CD4-positive, alpha-beta T cell treated with Interleukin-17A for 4 hours (primary cell): ENCODE measurements around the gene PGAM2.
"Not testable (repeated sequence)": the region's sequence is repeated elsewhere in the genome, so short reads cannot be mapped to it uniquely, and the experiment has no call there.

ENCODE experiments used
- DNase-seq: peaks from one replicate; pipeline ENCODE4 v3.0.0-alpha.2; 2020; ENCODE audit warnings: mixed read lengths

Gene PGAM2

GRCh38 chr7:44046321-44047061 lies 18.9 kb downstream of the PGAM2 start:
- peak; percentile 48 for DNase-seq

DNA sequence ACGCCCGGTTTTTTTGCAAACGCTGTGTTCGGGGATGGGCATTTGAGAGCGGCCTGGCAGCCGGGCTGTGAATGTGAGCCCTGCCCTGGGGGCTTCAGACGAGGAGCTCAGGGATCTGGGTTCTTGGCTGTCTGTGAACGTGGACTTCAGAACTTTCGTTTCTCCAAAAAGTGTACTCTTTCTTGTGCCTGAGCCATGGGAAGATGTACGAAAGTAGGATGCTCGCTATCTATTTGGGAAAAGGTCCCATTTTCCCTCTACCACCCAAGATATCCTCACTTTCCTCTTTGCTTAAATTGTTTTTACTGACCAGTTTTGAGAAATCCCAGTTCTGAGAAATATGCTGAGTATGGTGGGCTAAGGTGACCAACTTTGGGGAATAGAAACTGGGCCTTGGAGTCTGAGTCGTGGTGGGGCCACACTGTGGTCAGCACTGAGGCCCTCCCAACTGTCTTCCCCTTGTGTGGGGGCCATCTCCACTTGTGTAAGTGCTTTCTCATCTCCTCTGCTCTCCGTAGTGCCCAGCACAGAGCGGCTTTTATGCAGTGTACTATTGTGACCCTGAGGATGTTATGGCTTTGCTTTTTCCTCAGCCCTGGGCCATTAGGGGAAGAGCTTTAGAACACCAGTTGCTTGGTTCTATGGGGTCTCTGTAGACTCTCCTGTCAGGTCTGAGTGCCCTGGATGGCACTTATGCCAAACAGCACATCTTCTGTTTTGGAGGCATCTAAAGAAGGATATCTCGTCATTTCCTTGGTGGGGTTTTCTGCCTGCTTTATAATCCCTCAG lies 19.9 kb downstream of the PGAM2 start:
- no peak for DNase-seq

- peak; percentile 91 for DNase-seq
Observed at GRCh38 chr7:44044315-44045225, 20.8 kb downstream of the PGAM2 start, which contains the start of gene DBNL. Gene DBNL, plus strand, starts transcription at chr7:44044702. Its CDS starts 36 bp downstream, at chr7:44044738.

GRCh38 chr7:44043902-44044301 lies 21.5 kb downstream of the PGAM2 start:
- DNase-seq = no peak

DNA sequence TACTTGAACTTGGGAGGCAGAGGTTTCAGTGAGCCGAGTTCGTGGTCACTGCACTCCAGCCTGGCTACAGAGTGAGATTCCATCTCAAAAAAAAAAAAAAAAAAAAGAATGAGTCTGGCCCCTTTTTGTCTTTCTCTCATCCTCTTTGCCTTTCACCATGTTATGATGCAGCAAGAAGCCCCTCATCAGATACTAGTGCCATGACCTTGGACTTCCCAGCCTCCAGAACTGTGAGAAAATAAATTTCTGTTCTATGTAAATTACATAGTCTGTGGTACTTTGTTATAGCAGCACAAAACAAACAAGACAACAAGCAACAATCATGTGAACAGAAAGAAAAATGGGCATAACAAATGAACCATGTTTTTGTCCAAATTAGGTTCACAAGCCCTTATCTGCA lies 23.1 kb downstream of the PGAM2 start:
- no peak for DNase-seq

GRCh38 chr7:44040493-44040891 lies 24.9 kb downstream of the PGAM2 start:
- peak; percentile 73 for DNase-seq

GRCh38 chr7:44039800-44040492 lies 25.4 kb downstream of the PGAM2 start:
- not testable (repeated sequence) for DNase-seq

DNA sequence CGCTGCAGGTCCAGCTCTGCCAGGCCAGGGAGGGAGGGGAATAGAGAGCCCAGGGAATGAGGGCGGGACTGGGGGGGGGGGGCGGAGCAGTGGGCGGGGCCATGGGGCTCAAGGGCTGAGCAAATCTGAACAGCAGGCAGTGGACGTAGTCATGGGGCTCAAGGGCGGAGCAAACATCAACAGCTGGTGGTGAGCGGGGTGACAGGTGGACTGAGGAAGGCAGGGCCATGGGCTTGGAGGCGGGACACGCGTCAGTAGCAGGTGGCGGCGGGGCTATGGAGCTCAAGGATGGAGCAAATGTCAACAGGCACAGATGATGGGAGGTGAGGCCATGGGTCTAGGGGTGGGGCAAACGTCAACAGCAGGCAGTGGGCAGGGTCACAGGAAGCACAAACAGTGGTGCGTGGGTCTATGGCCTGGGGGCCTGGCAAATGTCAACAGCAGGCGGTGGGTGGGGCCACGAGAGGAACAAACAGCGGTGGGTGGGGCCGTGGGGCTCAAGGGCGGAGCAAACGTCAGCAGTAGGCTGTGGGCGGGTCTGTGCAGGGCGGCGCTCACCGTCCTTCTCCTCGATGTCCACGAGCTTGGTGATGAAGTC lies 26.3 kb downstream of the PGAM2 start:
- DNase-seq = peak; percentile 87

DNA sequence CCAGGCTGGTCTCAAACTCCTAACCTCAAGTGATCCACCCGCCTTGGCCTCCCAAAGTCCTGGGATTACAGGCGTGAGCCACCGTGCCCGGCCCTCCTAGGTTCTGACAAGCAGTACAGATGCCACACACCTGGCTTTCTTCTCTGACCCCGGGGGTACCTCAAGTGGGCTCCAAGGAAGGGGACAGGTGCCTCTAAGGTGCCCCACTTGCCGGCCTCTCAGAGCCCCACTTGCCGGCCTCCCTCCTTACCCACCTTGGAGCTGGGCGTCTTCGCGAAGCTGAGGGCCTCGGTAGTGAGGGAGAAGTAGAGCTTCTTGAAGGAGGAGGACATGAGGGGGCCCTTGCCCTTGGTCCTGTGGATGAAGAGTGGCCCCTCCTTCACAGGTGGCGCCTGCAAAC lies 26.8 kb downstream of the PGAM2 start:
- not testable (repeated sequence) for DNase-seq

GRCh38 chr7:44037951-44038350 lies 27.4 kb downstream of the PGAM2 start:
- not testable (repeated sequence) for DNase-seq

DNA sequence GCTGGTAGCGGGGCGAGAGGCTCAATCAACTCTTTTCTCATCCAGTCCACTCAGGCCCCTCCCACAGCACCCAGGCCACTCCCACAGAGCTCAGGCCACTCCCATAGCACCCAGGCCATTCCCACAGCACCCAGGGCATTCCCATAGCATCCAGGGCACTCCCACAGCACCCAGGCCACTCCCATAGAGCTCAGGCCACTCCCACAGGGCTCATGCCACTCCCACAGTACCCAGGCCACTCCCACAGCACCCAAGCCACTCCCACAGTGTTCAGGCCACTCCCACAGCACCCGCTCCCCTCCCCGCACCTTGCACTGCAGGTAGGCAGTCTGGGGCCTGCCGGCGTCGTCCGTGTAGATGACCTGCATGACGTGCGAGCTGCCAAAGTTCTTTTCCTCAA lies 29.0 kb downstream of the PGAM2 start:
- DNase-seq = not testable (repeated sequence)

DNA sequence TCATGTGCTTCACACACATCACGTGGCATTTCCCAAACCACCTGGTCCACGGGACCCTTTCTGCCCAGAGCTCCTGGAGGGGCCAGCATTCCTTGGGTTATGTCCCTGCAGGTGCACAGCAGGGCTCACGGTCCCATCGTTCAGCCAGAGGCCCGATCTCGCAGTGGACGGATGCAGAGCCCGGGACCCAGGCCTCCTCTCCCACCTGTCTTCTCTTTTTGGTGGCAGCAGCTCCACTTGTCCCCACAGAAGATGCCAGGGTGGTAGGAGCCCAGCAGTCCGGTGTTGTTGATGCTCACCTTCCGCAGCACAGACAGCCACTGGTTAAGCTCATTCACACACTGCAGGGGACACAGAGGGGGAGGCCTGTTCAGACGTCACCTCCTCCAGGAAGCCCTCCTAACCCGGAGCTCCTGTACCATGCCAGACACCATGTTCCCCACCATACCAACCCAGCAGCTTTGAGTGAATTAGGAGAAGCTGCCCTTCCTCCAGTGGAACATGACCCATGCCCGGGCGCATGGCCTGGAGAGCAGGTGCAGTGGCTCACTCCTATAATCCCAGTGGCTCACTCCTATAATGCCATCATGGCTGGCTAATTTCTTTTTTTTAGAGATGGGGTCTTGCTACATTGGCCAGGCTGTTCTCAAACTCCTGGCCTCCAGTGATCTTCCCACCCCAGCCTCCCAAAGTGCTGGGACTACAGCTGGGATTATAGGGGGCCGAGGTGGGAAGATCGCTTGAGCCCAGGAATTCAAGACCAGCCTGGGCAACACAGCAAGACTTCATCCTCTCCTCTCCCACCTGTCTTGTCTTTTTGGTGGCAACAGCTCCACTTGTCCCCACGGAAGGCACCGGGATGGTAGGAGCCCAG lies 31.2 kb downstream of the PGAM2 start:
- DNase-seq = not testable (repeated sequence)

DNA sequence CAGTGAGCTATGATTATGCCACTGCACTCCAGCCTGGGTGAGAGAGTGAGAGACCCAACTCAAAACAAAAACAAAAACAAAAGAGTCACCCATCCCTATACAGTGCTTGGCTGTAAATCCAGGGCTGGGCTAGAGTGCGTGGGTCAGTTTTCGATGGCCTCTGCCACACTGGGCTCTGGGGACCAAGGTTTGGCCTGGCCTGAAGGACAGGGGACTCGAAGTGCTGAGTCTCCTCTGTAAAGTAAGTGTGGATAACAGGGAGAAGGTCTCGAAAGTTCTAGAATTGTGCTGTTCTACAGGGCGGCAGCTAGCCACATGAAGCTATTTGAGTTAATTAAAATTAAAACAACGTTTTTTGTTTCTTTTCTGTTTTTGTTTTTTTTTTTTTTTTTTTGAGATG lies 33.3 kb downstream of the PGAM2 start:
- DNase-seq = not testable (repeated sequence)

DNA sequence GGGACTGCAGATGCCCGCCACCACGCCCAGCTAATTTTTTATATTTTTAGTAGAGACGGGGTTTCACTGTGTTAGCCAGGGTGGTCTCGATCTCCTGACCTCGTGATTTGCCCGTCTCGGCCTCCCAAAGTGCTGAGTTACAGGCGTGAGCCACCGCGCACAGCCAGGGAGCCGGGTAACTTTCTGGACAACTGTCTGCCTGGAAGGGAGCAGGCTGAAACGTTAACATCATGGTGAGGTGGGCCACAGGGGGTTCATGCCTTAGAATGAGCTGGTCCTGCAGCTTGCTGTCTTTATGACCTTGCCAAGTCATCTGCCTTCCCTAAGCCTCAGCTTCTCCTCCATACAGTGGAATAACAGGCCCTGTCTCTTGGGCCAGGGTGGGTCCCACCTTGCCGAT lies 34.0 kb downstream of the PGAM2 start:
- not testable (repeated sequence) for DNase-seq

GRCh38 chr7:44030029-44030428 lies 35.3 kb downstream of the PGAM2 start:
- DNase-seq = not testable (repeated sequence)

GRCh38 chr7:44029433-44029832 lies 35.9 kb downstream of the PGAM2 start:
- not testable (repeated sequence) for DNase-seq

DNA sequence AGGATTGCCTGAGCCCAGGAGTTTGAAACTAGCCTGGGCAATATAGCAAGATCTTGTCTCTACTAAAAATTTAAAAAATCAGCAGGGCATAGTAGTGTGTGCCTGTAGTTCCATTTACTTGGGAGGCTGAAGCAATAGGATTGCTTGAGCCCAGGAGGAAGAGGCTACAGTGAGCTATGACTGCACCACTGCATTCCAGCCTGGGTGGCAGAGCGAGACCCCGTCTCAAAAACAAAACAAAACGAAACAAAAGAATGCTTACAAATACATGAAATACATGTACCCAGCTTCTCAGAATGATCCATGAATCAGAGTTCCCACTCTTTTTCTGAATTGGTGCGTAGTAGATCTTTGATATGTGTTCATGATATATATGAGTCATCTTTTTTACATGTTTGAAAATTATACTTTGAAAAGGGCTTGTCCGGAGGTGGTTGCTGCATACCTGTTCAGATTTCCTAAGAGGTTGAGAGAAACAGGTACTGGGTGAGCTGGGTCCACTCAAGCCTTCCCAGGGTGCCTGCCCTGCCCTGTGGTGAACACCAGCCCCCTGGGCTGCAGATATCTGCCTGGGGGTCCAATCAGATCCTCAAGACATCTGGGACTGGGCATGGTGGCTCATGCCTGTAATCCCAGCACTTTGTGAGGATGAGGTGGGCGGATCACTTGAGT lies 42.4 kb downstream of the PGAM2 start:
- DNase-seq = not testable (repeated sequence)

DNA sequence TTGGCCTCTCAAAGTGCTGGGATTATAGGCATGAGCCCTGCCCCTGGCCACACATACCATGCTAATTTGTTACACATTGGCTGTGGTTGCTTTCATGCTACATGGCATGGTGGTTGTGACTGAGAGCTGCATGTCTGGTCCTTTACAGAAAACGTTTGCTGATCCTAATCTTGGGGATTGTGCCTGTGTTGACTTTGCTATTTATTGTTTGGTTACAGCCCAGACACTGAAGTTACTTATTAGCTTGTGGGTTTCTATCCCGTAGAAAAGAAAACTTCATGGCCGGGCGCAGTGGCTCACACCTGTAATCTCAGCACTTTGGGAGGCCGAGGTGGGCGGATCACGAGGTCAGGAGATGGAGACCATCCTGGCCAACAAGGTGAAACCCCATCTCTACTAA lies 43.3 kb downstream of the PGAM2 start:
- DNase-seq = not testable (repeated sequence)

- not testable (repeated sequence) for DNase-seq
Observed at GRCh38 chr7:44019825-44020224, 45.5 kb downstream of the PGAM2 start.
